Germinal center (tissue), 1 donor: ENCODE results near the gene FLYWCH1.

Source experiments
- DNase-seq: peaks from one replicate; pipeline ENCODE4 v3.0.0; 2012; ENCODE audit warnings: mixed read lengths, low spot score

FLYWCH1 gene

DNA sequence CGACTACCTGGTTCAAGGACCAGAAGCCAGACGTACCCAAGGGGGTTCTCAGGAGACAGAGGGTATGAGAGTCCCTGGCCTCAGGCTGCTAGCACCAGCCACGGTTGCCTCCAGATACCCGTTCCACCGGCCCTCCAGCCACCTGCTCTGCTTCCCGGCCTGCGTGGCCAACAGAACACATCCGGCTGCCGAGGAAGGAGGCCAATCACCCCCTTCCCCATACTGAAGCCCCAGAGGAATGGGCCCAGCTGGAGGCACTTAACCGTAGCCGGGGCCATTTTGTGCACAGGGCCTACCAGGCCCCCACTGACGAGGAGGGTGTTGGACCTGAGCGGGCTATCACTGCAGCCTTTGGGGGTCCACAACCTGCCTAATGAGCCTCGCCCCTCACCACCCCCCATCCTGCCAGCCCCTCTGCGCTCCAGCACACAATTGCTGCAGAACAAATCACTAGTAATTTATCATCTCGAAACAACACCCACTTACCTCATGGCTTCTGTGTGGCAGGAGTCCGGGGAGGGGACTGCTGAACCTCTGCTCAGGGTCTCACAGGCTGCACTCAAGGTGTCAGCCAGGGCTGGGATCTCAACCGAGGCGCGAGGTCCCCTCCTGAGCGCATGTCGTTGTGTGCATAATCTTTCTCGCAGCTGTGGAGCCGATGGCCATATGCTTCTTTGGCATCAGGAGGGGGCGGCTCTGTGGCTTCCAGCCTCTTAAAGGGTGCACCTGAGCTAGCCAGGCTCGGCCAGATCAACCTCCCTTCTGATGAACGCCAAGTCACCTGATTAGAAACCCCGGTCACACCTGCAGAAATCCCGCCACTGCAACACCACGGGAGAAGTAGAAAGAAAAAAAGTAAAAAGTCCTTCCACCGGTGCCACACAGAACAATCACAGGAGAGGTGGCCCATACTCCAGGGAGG, 42.2 kb downstream of the FLYWCH1 start:
- no peak for DNase-seq

DNA sequence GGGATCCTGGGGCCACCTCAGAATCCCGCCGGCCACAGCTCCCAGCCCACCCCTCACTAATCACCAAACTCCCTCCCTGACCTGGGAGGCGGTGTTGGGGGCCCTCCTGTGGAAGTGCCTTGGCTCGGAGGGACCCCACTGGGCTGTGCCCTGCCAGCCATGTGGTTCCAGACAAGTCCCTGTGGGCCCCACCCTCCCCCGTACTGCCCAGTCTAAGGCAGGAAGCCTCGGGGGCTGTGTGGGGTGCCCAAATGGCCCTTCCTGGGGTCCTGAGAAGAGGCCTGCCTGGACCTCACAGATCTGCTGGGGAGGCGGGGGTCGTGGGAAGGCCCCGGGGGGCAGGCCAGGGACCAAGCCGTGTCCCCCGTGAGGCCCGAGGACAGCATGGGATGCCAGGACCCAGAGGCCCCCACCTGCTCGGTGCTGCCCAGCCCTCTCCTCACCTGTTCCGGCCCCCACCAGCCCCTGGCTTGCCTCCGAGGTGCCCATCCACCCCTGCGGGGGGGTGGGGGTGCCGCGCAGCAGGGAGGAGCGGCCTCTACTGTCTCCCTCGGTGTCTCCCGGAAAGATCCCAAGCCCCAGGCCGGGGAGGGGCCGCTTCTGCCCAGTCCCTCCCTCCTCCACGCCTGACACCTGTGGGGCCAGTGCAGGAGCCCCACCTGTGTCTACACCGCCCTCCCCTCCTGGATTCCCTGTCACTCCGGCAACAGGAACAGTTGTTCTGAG, 43.1 kb downstream of the FLYWCH1 start:
- DNase-seq: no peak

GRCh38 chr16:2955438-2955778, 43.7 kb downstream of the FLYWCH1 start:
- no peak for DNase-seq

- no peak for DNase-seq
Measured at GRCh38 chr16:2955779-2956578, 44.2 kb downstream of the FLYWCH1 start.

- no peak for DNase-seq
Measured at GRCh38 chr16:2956579-2956956, 44.8 kb downstream of the FLYWCH1 start.

GRCh38 chr16:2959206-2959605, 47.5 kb downstream of the FLYWCH1 start:
- no peak for DNase-seq

DNA sequence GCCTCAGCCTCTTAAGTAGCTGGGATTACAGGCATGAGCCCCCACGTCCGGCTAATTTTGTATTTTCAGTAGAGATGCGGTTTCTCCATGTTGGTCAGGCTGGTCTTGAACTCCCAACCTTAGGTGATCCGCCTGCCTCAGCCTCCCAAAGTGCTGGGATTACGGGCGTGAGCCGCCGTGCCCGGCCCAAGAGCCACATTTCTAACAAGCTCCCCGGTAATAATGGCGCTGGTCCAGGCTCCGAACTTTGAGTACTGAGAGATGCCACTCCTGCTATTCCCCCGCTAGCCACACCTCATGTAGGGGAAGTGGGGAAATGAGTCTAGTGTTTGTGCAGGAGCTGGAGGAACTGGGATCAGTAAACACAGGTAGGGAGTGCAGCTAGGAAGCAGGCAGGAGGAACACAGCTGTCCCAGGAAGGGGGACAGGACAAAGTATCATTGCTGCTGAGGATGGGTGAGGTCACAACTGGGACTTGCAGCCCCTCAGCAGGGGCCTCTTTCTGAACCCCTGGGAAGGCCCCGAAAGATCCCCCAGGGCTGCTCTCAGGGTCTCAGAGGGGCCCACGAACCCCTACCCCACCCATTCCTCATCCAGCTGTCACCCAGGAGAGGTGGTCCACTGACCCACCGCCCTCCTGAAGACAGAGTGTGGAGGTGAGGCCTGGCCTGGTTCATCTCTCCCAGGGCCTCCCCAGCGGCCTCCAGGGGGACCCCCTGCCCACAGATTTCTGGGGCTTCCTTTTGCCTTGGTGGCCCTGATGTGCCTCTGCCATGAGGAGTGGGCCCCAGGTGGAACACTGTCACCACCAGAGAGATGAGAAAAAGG, 48.7 kb downstream of the FLYWCH1 start:
- no peak for DNase-seq

DNA sequence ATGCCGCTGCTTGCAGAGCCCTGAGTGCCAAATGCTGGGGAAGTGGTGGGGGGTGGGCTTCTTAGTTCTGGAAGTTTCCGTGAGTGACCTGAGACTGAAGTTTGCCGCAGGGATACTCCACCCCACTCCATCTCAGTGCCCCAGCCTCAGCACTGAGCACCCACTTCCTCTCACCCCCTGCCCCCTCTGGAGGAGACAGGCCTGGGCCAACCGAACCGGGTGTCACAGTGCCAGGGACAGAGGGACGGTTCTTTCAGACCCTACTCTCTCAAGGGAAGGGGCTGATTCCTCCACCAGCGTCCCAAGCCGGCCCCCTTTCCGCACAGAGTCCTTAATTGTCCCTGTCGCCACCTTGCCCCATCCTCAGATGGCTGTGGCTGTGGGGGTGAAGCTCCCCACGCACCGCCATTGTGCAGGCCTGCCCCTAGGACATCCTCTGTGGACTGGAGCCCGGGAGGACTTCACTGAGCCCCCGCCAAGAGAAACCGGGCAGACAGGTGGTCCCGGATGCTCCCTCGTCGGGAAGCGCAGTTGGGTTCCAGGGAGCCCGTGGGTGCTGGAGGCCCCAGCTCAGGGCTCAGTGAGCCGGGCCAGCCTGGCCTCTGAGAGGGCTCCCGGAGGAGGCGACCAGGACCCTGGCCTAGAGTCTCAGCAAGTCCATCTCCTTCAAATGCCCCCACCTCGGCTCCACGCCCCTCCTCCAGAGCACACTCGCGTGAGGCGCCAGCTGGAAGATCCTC, 50.8 kb downstream of the FLYWCH1 start:
- DNase-seq: no peak

DNA sequence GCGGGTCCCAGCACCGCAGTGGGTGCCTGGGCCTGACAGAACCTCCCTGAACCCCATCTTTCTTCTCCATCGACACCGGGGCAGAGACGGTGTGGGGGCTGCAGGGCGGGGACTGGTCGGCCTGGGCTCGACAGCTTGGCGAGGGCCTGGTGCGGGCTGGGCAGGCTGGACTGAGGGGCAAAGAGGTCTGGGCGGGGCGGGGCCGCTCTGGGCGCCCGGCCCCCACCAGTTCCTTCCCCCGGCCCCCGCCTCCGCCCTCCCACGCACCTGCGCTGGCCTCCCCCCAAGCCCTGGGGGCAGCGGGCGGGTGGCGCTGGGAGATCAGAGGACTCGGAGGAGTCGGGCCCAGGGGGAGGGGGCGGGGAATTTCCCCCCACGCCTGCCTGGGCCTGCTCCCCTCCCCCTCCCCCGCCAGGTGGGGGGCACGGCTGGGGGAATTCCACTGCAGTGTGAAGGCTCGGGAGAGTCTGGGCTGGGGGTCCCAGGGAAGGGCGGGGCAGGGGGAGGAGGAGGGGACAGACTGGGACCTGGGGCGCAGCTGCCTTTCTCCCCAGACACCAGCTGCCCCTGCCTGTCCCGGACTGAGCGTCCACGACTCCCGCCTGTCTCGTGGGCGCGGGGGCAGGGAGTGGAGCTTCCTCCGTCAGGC, 51.5 kb downstream of the FLYWCH1 start:
- DNase-seq: no peak

- DNase-seq: no peak
Measured at GRCh38 chr16:2963723-2964474, 52.2 kb downstream of the FLYWCH1 start, which contains the start of gene KREMEN2. Gene KREMEN2 (plus strand): TSS chr16:2964275. CDS start chr16:2964521, 246 bp downstream.

DNA sequence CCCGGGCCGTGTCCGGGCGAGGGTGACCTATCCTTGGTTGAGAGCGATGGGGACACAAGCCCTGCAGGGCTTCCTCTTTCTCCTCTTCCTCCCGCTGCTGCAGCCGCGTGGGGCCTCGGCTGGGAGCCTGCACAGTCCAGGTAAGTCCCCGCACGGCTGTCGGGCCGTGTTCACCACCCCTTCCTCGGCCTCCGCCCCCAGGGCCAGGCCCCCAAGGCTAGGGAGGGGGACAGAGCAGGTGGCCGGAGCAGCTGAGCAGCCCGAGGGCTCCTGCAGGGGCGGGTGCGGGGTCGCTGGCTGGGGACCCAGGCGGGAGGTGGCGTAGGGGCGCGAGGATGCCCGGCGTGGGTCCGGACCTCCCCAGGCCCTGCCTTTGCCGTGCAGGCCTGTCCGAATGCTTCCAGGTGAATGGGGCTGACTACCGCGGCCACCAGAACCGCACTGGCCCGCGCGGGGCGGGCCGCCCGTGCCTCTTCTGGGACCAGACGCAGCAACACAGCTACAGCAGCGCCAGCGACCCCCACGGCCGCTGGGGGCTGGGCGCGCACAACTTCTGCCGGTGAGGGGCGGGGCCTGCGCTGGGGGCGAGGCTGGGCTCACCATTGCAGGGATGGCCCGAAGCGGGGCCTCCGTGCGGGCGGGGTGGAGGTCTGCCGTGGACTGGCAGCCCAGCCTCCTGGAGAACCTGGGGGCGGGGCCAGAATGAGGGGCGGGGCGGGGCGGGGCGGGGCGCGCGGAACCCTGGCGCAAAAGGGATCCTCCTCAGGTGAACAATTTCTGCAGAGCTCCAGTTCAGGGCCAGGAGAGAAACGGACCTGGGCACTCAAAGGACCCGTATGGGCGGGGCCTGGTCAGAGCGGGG, 53.0 kb downstream of the FLYWCH1 start:
- DNase-seq: peak; percentile 93

- no peak for DNase-seq
Measured at GRCh38 chr16:2966043-2966807, 54.5 kb downstream of the FLYWCH1 start.

- peak; percentile 43 for DNase-seq
Measured at GRCh38 chr16:2966808-2967191, 55.1 kb downstream of the FLYWCH1 start.

DNA sequence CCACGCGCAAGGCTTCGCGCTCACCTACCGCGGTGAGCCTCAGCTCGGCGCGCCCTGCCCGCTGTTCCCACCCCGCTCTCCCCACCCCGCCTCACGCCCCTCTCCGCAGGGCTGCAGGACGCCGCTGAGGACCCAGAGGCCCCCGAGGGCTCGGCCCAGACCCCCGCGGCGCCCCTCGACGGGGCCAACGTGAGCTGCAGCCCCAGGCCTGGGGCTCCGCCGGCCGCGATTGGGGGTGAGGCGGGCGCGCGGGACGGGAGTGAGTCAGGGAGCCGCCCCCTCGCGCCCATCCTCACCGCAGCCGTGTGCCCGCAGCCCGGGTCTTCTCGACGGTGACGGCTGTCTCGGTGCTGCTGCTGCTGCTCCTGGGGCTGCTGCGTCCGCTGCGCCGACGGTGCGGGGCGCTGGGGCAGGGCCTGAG, 55.5 kb downstream of the FLYWCH1 start:
- no peak for DNase-seq

- no peak for DNase-seq
Measured at GRCh38 chr16:2967721-2968161, 56.0 kb downstream of the FLYWCH1 start.

DNA sequence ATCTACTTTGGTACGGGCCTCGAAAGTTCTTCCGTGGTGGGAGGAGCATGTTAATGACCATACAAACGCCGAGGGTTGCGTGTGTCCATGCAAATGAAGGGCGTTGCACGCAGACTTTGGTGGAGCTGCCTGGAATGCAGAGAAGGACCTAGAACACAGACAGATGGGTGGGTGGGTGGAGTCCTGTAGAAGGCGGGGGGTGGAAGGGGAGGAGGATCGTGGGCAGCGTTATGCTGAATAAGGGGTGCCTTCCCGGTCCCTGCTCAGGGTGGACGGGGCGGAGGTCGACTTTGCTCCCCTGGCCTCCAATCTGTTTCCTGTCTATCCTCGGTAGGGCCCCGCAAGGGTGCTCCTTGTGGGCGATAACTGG, 56.6 kb downstream of the FLYWCH1 start:
- peak; percentile 69 for DNase-seq

DNA sequence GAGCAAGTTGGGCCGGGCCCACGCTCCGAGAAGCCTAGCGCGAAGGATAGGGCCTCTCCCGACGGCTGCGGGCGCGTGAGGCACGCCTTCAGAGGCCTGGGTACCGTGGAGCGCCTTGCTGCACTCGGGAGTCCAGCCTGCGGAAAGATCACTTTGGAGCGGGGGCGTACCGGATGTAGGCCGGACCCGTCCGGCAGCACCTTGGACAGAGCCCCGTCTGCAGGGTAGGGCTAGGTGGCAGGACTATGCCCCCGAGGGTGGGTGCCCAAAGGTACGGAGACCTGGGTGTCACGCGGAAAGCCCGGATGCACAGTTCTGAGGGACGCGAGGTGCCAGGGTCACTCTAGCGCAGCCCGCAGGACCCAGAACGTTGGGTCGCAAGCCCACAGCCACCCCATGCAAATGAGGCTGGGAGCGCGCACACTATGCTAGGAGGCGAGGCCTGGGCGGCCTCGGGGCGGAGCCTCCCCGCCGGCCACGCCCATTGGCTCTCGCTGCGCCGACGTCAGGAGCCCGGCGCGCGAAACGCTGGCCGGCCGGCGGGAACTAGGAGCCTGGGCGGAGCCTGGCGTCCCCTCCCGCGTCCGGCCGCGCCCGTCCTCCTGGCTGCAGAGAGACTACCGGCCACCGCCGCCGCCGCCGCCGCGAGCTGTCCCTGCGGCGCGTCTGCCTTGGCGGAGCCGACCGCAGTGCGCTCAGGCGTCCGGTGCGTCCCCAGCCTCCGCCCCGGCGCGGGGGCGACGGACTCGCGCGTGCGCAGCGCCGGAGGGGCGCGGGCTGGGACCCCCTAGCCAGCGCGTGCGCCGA, 57.2 kb downstream of the FLYWCH1 start, which contains the start of gene PAQR4:
Gene PAQR4, plus strand, starts transcription at position 611 of the 807 bp plus-strand sequence. CDS start 327 bp downstream, outside the sequence.
- DNase-seq: peak; percentile 92
